Activated CD4-positive, alpha-beta T cell treated with anti-CD3 and anti-CD28 coated beads, Interleukin-2, amount 50 U/mL, for 16 hours (primary cell): ENCODE results near the gene C1QTNF6.
A peak's percentile ranks its signal among the peaks of the same experiment; 100 is the strongest.
"Not testable (repeated sequence)": the region's sequence is repeated elsewhere in the genome, so short reads cannot be mapped to it uniquely, and the experiment has no call there.

Experiments used
- DNase-seq: peaks from one replicate; pipeline ENCODE4 v3.0.0-alpha.2; 2020

The C1QTNF6 gene

GRCh38 chr22:37187891-37188761, at the start of gene C1QTNF6:
C1QTNF6 (minus strand) TSS chr22:37188247; CDS start chr22:37188213, 34 bp downstream.
- DNase-seq = no peak

GRCh38 chr22:37235897-37236607, 48.0 kb upstream of the C1QTNF6 start:
- no peak for DNase-seq

- DNase-seq = peak; percentile 20
Measured at GRCh38 chr22:37234736-37235711, 47.0 kb upstream of the C1QTNF6 start.

GRCh38 chr22:37233751-37234631, 45.9 kb upstream of the C1QTNF6 start:
- no peak for DNase-seq

- not testable (repeated sequence) for DNase-seq
Measured at GRCh38 chr22:37233371-37233750, 45.3 kb upstream of the C1QTNF6 start.

GRCh38 chr22:37232140-37232998, 44.3 kb upstream of the C1QTNF6 start:
- DNase-seq = no peak

GRCh38 chr22:37231406-37232139, 43.5 kb upstream of the C1QTNF6 start:
- DNase-seq = no peak

- peak; percentile 87 for DNase-seq
Measured at GRCh38 chr22:37230673-37231405, 42.8 kb upstream of the C1QTNF6 start.

GRCh38 chr22:37229805-37230672, 42.0 kb upstream of the C1QTNF6 start:
- peak; percentile 93 for DNase-seq

GRCh38 chr22:37229012-37229804, 41.2 kb upstream of the C1QTNF6 start:
- no peak for DNase-seq

GRCh38 chr22:37228106-37229011, 40.3 kb upstream of the C1QTNF6 start:
- DNase-seq = no peak

GRCh38 chr22:37226514-37226913, 38.5 kb upstream of the C1QTNF6 start:
- DNase-seq = no peak

- DNase-seq = no peak
Measured at GRCh38 chr22:37226087-37226486, 38.0 kb upstream of the C1QTNF6 start.

GRCh38 chr22:37225481-37225880, 37.4 kb upstream of the C1QTNF6 start:
- DNase-seq = no peak

GRCh38 chr22:37224757-37225420, 36.8 kb upstream of the C1QTNF6 start:
- no peak for DNase-seq
